ELF-1 (cell line): ENCODE results near the gene MYH13.
A peak's percentile ranks its signal among the peaks of the same experiment; 100 is the strongest.

ENCODE experiments used
- DNase-seq: peaks from one replicate; pipeline ENCODE4 v3.0.0-alpha.2; 2016; ENCODE audit warnings: low read depth, low spot score

Gene MYH13

GRCh38 chr17:10344816-10345215 is 28.0 kb downstream of the MYH13 start:
- no peak for DNase-seq

GRCh38 chr17:10339051-10339450 is 33.8 kb downstream of the MYH13 start:
- no peak for DNase-seq

- DNase-seq: no peak
Observed at GRCh38 chr17:10337976-10338375, 34.8 kb downstream of the MYH13 start.

- DNase-seq: no peak
Observed at GRCh38 chr17:10337136-10337535, 35.7 kb downstream of the MYH13 start.

- peak; percentile 23 for DNase-seq
Observed at GRCh38 chr17:10336393-10336792, 36.4 kb downstream of the MYH13 start.

GRCh38 chr17:10332515-10332914 is 40.3 kb downstream of the MYH13 start:
- no peak for DNase-seq

GRCh38 chr17:10328971-10329923 is 43.6 kb downstream of the MYH13 start:
- no peak for DNase-seq

GRCh38 chr17:10328206-10328605 is 44.6 kb downstream of the MYH13 start:
- DNase-seq: no peak

GRCh38 chr17:10327640-10328039 is 45.2 kb downstream of the MYH13 start:
- DNase-seq: peak; percentile 91

- no peak for DNase-seq
Observed at GRCh38 chr17:10325031-10325695, 47.6 kb downstream of the MYH13 start.

- DNase-seq: no peak
Observed at GRCh38 chr17:10323812-10324610, 48.8 kb downstream of the MYH13 start.

- DNase-seq: peak; percentile 51
Observed at GRCh38 chr17:10318535-10318934, 54.3 kb downstream of the MYH13 start.

- no peak for DNase-seq
Observed at GRCh38 chr17:10317543-10317834, 55.3 kb downstream of the MYH13 start.

GRCh38 chr17:10316801-10317542 is 55.8 kb downstream of the MYH13 start:
- peak; percentile 85 for DNase-seq

- DNase-seq: no peak
Observed at GRCh38 chr17:10314329-10314728, 58.5 kb downstream of the MYH13 start.

- DNase-seq: no peak
Observed at GRCh38 chr17:10313037-10313672, 59.7 kb downstream of the MYH13 start.

- DNase-seq: no peak
Observed at GRCh38 chr17:10311131-10311530, 61.7 kb downstream of the MYH13 start.

GRCh38 chr17:10309003-10309974 is 63.5 kb downstream of the MYH13 start:
- peak; percentile 71 for DNase-seq

- DNase-seq: no peak
Observed at GRCh38 chr17:10306585-10306984, 66.2 kb downstream of the MYH13 start.

- peak; percentile 18 for DNase-seq
Observed at GRCh38 chr17:10305398-10305797, 67.4 kb downstream of the MYH13 start.
